Gastrocnemius medialis (tissue), 4 donors: ENCODE measurements around the gene SULT1C3. TPM values are rescaled to one million over a fixed set of nuclear protein-coding genes. Genes with fewer than 3 reads are reported as not detected.

Experiments used
- ATAC-seq, 2 donors: fragments of 150-250 bp; one replicate each; pipeline ENCODE4 v1.9.1; 2016
- DNase-seq, 2 donors: peaks; one replicate each; pipeline ENCODE4 v3.0.0-alpha.2; 2019
- H3K27ac ChIP-seq, 4 donors: fragments of 200-600 bp; sonication (generic); 1 replicate in 1 of 4; 2 replicates in 3 of 4; pipeline ENCODE4 v1.5.1; 2016 to 2018; ENCODE audit warnings: mild to moderate bottlenecking in 2 of 4, moderate library complexity in 1 of 4
- H3K27me3 ChIP-seq, 3 donors: fragments of 200-600 bp; sonication (generic) in 2 of 3; 1 replicate in 1 of 3; 2 replicates in 2 of 3; pipeline versions ENCODE4 v1.5.1 to v1.6.0; 2016 to 2019; ENCODE audit warnings: mild to moderate bottlenecking in 1 of 3, moderate library complexity in 1 of 3
- H3K36me3 ChIP-seq, 2 donors: fragments of 200-600 bp; sonication (generic) in 1 of 2; one replicate each; pipeline ENCODE4 v1.5.1; 2017 to 2018
- H3K4me1 ChIP-seq, 2 donors: fragments of 200-600 bp; sonication (generic) in 1 of 2; one replicate each; pipeline ENCODE4 v1.5.1; 2016 to 2017; ENCODE audit warnings: mild to moderate bottlenecking in 2 of 2
- H3K4me3 ChIP-seq, 4 donors: fragments of 200-600 bp; sonication (generic) in 3 of 4; 1 replicate in 1 of 4; 2 replicates in 3 of 4; pipeline ENCODE4 v1.5.1; 2016 to 2019; ENCODE audit warnings: mild to moderate bottlenecking in 2 of 4
- H3K9me3 ChIP-seq, 3 donors: fragments of 200-600 bp; sonication (generic) in 2 of 3; 1 replicate in 1 of 3; 2 replicates in 2 of 3; pipeline ENCODE4 v1.5.1; 2016 to 2019
- CTCF ChIP-seq, 5 experiments: fragments of 450-650 bp in 3 of 5; fragments of 200-600 bp in 2 of 5; sonication (generic) in 2 of 5; IDR thresholded peaks in 4 of 5; conservative IDR thresholded peaks in 1 of 5; 1 replicate in 4 of 5; 2 replicates in 1 of 5; pipeline ENCODE4 v1.5.1; 2016 to 2019; ENCODE audit warnings: antibody characterized with exemption in 5 of 5, mild to moderate bottlenecking in 3 of 5, moderate library complexity in 3 of 5
- POLR2A ChIP-seq, 2 donors: fragments of 450-650 bp; IDR thresholded peaks; one replicate each; pipeline ENCODE4 v1.6.1; 2017; ENCODE audit warnings: antibody characterized with exemption in 2 of 2, mild to moderate bottlenecking in 2 of 2, moderate library complexity in 2 of 2
- in situ Hi-C, 4 donors: fragments of 200-750 bp; cut with MboI; loops; one replicate each; pipeline versions ENCODE4 v1.15.0 to v1.8.0; 2017; ENCODE audit warnings: low sequenced_read_pairs in 4 of 4
- intact Hi-C: fragments of 100-400 bp; cut with DNase I; formaldehyde crosslinking; loops from one replicate; pipeline ENCODE4 v1.15.1; 2023; ENCODE audit warnings: low total_unique reads
- total RNA-seq, 4 donors: library from RNA; depleted of rRNA; stranded (reverse); fragments of >200 nt; gene quantifications; one replicate each; pipeline versions ENCODE4 v1.1.0 to v1.2.3, GENCODE V29; 2016

Gene SULT1C3
- total RNA-seq, 4 donors from 2014 or later = not detected

DNA sequence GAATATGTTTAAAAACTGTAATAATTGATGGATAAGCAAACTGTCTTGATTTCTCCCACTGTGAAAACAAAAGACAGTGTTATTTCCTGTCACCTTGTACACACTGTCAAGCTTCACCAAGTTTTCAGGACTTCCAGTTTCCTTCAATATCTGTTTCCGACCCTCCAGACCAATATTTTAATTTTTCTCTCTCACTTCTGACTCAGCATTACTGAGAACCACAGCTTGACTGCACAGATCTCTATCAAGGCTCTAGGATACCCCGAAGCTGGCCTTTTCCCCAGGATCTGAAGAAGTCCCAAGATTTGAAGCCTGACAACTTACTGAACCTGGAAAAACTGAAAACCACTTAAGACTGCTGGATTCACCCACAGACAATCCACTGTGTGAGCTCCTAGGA, 13.2 kb upstream of the SULT1C3 start:
- Histone ChIP-seq H3K4me3 (no peak overlapping the region), H3K27ac (no peak overlapping the region), H3K9me3 (no peaks in the 10 kb centered on the region), H3K36me3 (no peaks in the 10 kb centered on the region), H3K27me3 (no peaks in the 10 kb centered on the region), H3K4me1 (no peaks in the 10 kb centered on the region)
- DNase-seq (no peak), ATAC-seq (no peak)
- no peak for TF ChIP-seq POLR2A (IDR thresholded peaks at IDR 0.05)
- TF ChIP-seq CTCF (IDR thresholded peaks at IDR 0.05 in 4 of 5, conservative IDR thresholded peaks at IDR 0.05 in 1 of 5) = no peak
- intact Hi-C loops (no loop called here), in situ Hi-C loops (no loop called here)

DNA sequence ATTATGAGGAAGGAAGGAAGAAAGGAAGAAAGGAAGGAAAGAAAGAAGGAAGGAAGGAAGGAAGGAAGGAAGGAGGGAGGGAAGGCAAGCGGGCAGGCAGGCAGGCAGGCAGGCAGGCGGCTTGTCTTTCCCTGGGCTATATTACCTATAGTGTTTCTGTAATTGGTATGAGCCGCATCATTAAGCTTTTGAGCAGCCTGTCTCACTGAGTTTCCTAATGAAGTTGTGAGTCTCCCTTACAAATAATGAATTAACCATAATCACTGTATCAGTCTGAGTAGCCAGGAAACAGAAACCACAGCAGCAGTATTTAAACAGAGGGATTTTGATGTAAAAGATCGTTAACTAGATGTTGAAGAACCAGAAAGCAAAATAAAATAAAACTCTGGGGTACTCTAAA, 11.8 kb upstream of the SULT1C3 start:
- Histone ChIP-seq H3K9me3 (no peaks in the 10 kb centered on the region), H3K4me3 (no peak overlapping the region), H3K36me3 (no peaks in the 10 kb centered on the region), H3K4me1 (no peaks in the 10 kb centered on the region), H3K27ac (no peak overlapping the region), H3K27me3 (no peaks in the 10 kb centered on the region)
- TF ChIP-seq CTCF (IDR thresholded peaks at IDR 0.05 in 4 of 5, conservative IDR thresholded peaks at IDR 0.05 in 1 of 5) (no peak), POLR2A (IDR thresholded peaks at IDR 0.05) (no peak)
- ATAC-seq (no peak), DNase-seq (no peak)
- intact Hi-C loops = no loop called here
- in situ Hi-C loops = no loop called here

DNA sequence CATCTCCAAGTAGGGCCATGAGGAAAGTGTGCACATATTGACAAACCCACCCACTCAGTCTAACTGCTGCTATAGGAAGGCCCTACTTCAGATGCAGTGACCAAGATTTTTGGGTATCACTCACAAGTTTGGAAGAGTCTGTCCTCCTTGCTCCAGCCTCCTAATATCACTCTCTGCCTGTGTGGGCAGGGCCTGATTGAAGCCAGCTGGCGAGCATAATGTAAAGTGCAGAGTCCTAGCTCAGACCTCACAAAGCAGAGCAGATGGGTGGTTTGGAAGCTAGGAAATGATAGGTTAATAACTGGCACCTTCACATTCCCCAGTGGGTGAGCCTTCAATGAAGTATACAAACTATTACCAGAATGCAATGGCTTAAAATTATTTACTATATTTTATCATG, 11.2 kb upstream of the SULT1C3 start:
- in situ Hi-C loops = no loop called here
- ATAC-seq = no peak
- H3K4me1 ChIP-seq = no peaks in the 10 kb centered on the region

GRCh38 chr2:108229875-108230274, 9.9 kb upstream of the SULT1C3 start:
- Histone ChIP-seq H3K27me3 (no peaks in the 10 kb centered on the region), H3K4me1 (no peaks in the 10 kb centered on the region), H3K4me3 (no peak overlapping the region), H3K36me3 (no peaks in the 10 kb centered on the region), H3K9me3 (no peaks in the 10 kb centered on the region), H3K27ac (no peak overlapping the region)
- TF ChIP-seq POLR2A (IDR thresholded peaks at IDR 0.05) (no peak), CTCF (IDR thresholded peaks at IDR 0.05 in 4 of 5, conservative IDR thresholded peaks at IDR 0.05 in 1 of 5) (no peak)
- no peak for DNase-seq
- in situ Hi-C loops = no loop called here
- no peak for ATAC-seq
- intact Hi-C loops = no loop called here

More for the DNA sequence above, 11.2 kb upstream of the SULT1C3 start:
- no peak for DNase-seq
- Histone ChIP-seq H3K4me3 (no peak overlapping the region), H3K27me3 (no peaks in the 10 kb centered on the region), H3K27ac (no peak overlapping the region), H3K36me3 (no peaks in the 10 kb centered on the region), H3K9me3 (no peaks in the 10 kb centered on the region)
- intact Hi-C loops = no loop called here
- TF ChIP-seq POLR2A (IDR thresholded peaks at IDR 0.05) (no peak), CTCF (IDR thresholded peaks at IDR 0.05 in 4 of 5, conservative IDR thresholded peaks at IDR 0.05 in 1 of 5) (no peak)

- TF ChIP-seq CTCF (IDR thresholded peaks at IDR 0.05 in 4 of 5, conservative IDR thresholded peaks at IDR 0.05 in 1 of 5) (no peak), POLR2A (IDR thresholded peaks at IDR 0.05) (no peak)
- H3K27ac ChIP-seq = no peak overlapping the region
- no peaks in the 10 kb centered on the region for H3K9me3 ChIP-seq
- no peaks in the 10 kb centered on the region for H3K4me1 ChIP-seq
- ATAC-seq = no peak
- H3K4me3 ChIP-seq = no peak overlapping the region
- H3K36me3 ChIP-seq = no peaks in the 10 kb centered on the region
- intact Hi-C loops = no loop called here
- DNase-seq = no peak
- H3K27me3 ChIP-seq = no peaks in the 10 kb centered on the region
- in situ Hi-C loops = no loop called here
Observed at GRCh38 chr2:108235577-108235976, 4.2 kb upstream of the SULT1C3 start.
